Measurements from ENCODE around the gene NOL9.
A peak's percentile ranks its signal among the peaks of the same experiment; 100 is the strongest.

Gene NOL9

DNA sequence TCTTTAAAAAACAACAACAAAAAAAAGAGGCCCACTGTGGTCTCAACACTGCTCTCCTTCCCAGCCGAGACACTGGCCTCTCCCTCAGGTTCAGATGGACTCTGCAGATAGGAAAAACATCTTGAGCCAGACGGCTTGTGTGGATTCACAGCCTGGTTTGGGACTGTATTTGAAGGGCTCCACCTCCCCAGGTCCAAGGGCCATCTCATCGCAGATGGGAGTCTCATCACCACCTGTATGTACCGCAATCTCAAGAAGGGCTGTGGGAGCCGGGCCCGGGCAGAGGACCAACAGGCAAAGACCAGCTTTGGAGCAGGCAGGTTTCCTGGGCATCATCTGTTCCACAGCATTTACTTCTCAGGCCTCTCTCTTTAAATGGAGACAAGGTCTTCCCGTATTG lies 35.7 kb upstream of the NOL9 start:
- DNase-seq (ENCODE audit: low spot score): no peak

GRCh38 chr1:6588893-6589520 lies 34.7 kb upstream of the NOL9 start:
- DNase-seq (ENCODE audit: low spot score): no peak

DNA sequence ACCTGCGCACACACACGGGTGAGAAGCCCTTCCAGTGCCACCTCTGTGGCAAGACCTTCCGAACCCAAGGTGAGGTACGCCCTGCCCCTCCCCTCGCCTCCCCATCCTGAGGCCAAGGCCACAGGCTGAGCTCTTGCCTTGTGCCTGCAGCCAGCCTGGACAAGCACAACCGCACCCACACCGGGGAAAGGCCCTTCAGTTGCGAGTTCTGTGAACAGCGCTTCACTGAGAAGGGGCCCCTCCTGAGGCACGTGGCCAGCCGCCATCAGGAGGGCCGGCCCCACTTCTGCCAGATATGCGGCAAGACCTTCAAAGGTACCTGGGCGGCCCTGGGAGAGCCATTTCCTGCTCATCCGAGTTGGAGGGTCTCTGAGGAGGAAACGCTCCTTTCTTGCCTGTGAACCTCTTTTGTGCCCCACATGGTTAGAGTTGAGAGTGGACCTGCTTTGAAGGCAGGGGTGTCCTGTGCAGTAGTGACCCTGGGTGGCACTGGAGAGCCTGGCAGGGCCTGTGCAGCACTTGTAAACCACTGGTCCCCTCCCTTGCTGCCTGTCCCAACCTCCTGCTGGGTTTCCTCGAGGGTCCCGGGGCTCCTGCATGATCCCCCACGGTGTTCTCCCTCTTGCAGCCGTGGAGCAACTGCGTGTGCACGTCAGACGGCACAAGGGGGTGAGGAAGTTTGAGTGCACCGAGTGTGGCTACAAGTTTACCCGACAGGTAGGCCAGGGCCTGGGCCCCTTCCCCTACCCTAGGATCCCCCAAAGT lies 34.0 kb upstream of the NOL9 start:
- no peak for DNase-seq (ENCODE audit: low spot score)

GRCh38 chr1:6587261-6588005 lies 33.1 kb upstream of the NOL9 start:
- no peak for DNase-seq (ENCODE audit: low spot score)

- DNase-seq (ENCODE audit: low spot score): no peak
Observed at GRCh38 chr1:6586404-6586816, 32.1 kb upstream of the NOL9 start.

- no peak for DNase-seq (ENCODE audit: low spot score)
Observed at GRCh38 chr1:6585841-6586240, 31.5 kb upstream of the NOL9 start.

- DNase-seq (ENCODE audit: low spot score): no peak
Observed at GRCh38 chr1:6585081-6585722, 30.9 kb upstream of the NOL9 start.

- DNase-seq (ENCODE audit: low spot score): no peak
Observed at GRCh38 chr1:6584126-6585080, 30.1 kb upstream of the NOL9 start.

GRCh38 chr1:6582370-6582769 lies 28.1 kb upstream of the NOL9 start:
- DNase-seq (ENCODE audit: low spot score): no peak

DNA sequence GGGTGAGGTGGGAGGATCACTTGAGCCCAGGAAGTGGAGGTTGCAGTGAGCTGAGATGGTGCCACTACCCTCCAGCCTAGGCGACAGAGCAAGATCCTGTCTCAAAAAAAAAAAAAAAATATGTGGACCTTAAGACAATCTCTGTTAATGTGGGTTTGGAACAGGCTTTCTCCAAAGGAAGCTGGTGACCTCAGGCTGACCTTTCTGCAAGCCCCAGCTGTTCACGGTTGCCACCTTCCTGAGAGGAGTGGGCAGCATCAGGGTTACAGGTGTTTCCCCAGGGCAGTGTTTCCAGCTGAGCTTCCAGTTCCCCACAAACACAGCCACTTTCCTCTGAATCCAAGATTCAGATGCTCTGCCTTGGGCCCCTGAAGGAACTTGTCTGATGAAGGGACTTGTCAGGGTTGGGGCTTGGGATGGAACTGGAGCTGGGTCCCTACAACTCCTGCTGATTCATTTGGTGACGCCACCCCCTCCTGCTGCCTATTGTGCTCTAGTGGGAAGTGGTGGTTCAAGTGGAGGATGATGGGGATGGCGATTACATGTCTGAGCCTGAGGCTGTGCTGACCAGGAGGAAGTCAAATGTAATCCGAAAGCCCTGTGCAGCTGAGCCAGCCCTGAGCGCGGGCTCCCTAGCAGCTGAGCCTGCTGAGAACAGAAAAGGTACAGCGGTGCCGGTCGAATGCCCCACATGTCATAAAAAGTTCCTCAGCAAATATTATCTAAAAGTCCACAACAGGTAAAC lies 27.4 kb upstream of the NOL9 start:
- DNase-seq (ENCODE audit: low spot score): no peak

- no peak for DNase-seq (ENCODE audit: low spot score)
Observed at GRCh38 chr1:6580593-6581409, 26.5 kb upstream of the NOL9 start.

DNA sequence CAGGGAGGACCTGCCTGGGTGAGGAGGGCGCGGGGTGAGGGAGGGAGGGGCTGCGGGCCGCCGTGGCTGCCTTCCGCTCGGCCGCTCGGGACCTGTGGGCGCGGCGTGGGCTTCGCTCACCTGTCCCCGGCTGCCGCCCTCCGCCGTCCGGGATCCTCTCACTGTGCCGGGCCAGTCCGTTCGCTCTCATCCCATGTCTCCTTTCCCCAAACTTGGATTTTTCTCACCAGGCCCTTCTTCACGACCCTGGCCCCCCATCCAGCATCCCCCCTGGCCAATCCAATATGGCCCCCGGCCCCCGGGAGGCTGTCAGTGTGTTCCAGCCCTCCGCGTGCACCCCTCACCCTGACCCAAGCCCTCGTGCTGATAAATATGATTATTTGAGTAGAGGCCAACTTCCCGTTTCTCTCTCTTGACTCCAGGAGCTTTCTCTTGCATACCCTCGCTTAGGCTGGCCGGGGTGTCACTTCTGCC lies 25.8 kb upstream of the NOL9 start:
- no peak for DNase-seq (ENCODE audit: low spot score)

- peak; percentile 97 for DNase-seq (ENCODE audit: low spot score)
Observed at GRCh38 chr1:6579374-6580118, 25.2 kb upstream of the NOL9 start, which contains the start of gene ZBTB48. Gene ZBTB48 (plus strand): TSS chr1:6579994. CDS start chr1:6580610, 616 bp downstream.

DNA sequence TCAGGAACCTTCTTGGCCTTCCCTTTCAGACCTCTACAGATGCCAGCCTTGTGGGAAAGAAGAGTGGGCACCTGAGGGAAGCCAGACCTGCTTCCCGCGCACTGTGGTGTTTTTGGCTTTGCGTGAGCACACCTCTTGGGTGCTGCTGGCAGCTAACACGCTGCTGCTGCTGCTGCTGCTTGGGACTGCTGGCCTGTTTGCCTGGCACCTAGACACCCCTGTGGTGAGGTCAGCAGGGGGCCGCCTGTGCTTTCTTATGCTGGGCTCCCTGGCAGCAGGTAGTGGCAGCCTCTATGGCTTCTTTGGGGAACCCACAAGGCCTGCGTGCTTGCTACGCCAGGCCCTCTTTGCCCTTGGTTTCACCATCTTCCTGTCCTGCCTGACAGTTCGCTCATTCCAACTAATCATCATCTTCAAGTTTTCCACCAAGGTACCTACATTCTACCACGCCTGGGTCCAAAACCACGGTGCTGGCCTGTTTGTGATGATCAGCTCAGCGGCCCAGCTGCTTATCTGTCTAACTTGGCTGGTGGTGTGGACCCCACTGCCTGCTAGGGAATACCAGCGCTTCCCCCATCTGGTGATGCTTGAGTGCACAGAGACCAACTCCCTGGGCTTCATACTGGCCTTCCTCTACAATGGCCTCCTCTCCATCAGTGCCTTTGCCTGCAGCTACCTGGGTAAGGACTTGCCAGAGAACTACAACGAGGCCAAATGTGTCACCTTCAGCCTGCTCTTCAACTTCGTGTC lies 24.5 kb upstream of the NOL9 start:
- no peak for DNase-seq (ENCODE audit: low spot score)

DNA sequence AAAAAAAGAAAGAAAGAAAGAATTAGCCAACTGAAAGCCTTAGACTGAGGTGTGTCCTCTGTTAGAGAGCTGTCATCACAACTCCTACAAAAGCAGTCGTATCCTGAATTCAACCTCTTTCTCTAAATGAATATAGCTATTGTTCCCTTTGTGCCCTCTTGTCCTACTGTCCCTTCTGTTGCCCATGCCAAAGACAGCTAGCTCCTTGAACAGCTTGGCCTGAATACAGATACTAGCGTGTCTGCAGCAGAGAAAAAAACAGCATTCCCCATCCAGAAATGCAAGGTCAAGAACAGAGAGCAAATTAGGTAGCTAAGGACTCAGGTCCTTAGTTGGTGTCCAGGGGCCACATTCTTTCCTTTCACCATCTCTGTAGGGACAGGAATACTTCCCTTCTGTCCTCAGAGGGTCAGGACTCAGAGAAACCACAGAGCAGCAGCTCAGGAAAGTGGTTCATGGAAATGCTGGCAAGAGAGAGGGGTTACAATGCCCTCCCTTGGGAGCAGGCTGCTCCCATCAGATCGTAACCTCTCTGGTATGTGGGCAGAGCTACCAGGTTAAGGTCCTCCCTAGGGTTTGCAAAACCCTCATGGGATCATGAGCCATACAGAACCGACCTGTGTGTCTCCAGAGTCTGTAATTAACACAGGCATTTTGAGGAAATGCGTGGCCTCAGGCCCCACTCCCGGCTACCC lies 23.7 kb upstream of the NOL9 start:
- no peak for DNase-seq (ENCODE audit: low spot score)

- no peak for DNase-seq (ENCODE audit: low spot score)
Observed at GRCh38 chr1:6574818-6575217, 20.5 kb upstream of the NOL9 start.

DNA sequence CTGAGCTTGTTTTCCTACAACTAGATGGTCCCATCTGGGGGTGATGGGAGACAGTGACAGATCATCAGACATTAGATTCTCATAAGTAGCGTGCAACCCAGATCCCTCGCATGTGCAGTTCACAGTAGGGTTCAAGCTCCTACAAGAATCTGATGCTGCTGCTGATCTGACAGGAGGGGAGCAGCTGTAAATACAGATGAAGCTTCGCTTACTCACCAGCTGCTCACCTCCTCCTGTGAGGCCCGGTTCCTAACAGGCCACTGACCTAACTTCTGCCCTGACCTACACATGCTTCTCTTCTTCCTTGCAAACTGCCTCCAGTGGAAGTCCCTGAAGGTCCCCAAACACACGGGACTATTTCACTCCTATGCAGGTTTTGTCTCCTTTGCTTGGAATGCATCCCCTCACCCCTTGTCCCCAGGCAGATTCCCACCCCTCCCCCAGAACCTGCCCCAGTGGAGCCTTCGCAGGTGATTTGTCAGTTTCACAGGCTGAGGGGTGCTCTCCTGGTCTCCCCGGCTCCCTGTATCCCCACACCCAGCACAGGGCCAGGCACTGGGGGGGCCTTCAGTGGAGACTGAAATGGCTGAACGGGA lies 19.8 kb upstream of the NOL9 start:
- DNase-seq (ENCODE audit: low spot score): no peak

All from CD4-positive, alpha-beta T cell treated with Interleukin-15 for 4 hours (primary cell).